NCI-H2196 treated with DMSO at 0.1 percent for 48 hours (cell line): ENCODE measurements around the gene SLC16A7.
"Not testable (repeated sequence)": the region's sequence is repeated elsewhere in the genome, so short reads cannot be mapped to it uniquely, and the experiment has no call there.

Experiments
- DNase-seq: peaks from one replicate; lab custom pipeline; 2025; ENCODE audit not compliant: unreplicated experiment; lab: John Stamatoyannopoulos, UW

Gene SLC16A7, protein sequence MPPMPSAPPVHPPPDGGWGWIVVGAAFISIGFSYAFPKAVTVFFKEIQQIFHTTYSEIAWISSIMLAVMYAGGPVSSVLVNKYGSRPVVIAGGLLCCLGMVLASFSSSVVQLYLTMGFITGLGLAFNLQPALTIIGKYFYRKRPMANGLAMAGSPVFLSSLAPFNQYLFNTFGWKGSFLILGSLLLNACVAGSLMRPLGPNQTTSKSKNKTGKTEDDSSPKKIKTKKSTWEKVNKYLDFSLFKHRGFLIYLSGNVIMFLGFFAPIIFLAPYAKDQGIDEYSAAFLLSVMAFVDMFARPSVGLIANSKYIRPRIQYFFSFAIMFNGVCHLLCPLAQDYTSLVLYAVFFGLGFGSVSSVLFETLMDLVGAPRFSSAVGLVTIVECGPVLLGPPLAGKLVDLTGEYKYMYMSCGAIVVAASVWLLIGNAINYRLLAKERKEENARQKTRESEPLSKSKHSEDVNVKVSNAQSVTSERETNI

DNA sequence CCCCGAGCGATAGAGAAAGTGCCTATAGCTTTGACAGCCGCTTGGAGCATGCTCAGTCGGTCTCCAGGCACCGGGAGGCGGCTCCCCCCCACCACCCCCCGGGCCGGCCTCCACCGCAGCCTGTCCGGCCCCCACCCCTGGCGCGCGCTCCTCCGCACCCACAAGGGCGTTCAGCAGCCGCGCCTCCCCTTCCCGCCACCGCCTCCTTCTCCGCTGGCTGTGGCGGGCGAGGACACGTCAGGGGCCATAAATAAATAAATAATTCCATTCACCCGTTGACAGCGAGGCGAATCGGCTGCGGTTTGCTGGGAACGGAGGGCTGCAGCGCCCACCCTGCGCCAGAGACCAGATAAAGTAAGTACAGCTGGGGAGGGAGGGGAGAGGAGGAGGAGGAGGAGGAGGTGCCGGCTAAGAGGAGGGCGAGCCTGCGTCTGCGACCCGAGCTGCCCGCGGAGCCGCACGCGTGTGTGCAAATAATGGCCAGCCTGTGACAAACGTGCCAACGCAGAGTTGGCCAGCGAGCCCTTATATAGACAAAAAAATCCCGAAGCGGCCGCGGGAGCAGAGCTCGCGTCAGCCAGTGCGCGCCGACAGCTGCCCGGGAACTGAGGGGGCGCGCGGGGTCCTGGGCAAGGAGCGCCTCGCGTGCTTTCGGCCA is at the start of gene SLC16A7:
SLC16A7 (plus strand) TSS at position 147 of the 658 bp plus-strand sequence. CDS start 108,773 bp downstream, outside the sequence.
- DNase-seq: peak; percentile 30

DNA sequence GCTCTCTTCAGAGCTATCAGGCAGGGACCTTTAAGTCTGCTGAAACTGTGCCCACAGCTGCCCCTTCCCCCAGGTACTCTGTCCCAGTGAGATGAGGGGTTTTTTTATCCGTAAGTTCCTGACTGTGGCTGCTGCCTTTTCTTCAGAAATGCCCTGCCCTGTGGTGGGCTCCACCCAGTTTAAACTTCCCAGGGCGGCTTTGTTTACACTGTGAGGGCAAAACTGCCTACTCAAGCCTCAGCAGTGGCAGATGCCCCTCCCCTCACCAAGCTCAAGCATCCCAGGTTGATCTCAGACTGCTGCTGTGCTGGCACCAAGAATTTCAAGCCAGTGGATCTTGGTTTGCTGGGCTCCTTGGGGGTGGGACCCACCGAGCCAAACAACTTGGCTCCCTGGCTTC is 46.9 kb upstream of the SLC16A7 start:
- no peak for DNase-seq

DNA sequence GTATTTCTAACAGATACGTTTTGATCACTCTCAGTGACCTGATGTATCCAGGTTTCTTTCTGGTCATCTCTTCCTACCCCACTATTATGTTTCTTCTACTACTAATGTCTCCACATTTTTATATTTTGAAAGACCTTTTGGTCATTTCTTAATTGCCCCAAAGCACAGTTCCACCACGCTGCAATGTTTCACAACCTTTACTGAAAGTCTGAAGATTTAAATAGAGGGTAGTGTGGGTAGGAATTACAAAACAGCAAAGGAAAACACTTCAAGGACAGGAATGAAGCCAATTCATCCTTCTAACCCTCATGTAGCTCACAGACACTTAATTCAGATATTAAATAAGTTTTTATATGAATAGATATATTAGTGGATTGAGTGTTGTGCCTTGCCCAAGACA is 36.1 kb upstream of the SLC16A7 start:
- DNase-seq: no peak

- DNase-seq: no peak
Measured at GRCh38 chr12:59570145-59570544, 25.7 kb upstream of the SLC16A7 start.

- no peak for DNase-seq
Measured at GRCh38 chr12:59574406-59574805, 21.4 kb upstream of the SLC16A7 start.

DNA sequence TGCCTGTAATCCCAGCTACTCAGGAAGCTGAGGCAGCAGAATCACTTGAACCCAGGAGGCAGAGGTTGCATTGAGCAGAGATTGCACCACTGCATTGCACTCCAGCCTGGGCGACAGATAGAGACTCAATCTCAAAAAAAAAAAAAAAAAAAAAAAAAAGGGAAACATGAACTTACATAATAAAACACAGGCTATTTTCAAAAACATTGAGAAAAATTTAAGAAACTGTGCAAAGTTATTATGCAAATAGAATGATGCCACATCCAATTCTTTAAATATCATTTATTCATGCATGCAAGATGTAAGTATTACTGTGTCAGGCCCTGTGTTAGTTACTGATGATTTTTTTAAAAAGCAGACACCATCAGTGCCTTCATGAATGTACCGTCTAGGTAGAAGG is 20.0 kb upstream of the SLC16A7 start:
- no peak for DNase-seq

- no peak for DNase-seq
Measured at GRCh38 chr12:59578254-59578653, 17.6 kb upstream of the SLC16A7 start.

DNA sequence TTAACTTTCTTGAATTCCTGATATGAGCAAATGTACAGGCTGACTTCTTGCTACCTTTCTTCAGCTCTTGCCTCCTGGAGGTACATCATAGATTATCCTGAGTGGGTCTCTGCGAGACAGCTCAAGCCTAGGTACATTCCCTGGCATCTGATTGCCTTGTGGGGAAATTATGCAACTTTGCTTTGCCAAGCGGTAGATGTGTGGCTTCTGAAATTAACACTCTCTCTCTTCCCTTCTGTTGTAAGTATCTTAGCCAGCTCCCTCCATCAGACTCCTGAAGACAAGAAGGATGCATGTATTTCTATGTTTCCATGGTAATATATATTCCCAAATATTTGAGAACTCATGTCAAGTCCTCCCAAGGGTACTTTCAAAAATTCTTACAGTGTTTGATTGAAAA is 16.2 kb upstream of the SLC16A7 start:
- no peak for DNase-seq

DNA sequence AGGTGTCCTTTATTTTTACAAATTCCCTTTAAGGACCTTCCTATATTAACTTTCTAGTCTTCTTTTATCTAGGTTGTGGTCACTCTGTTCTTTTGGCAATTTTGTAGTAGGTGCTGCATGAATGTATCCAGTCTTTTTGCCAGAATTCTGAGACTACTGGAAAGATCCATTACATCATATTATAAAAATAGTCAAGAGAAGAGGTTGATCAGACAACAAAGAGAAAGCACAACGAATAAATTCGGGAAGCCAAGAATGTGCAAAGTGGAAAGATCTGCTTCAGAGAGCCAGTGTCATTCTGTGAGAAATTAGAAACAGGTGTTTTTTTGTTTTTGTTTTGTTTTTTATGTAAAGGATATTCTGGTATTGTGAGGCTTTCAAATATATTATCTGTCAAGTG is 15.8 kb upstream of the SLC16A7 start:
- no peak for DNase-seq

- DNase-seq: no peak
Measured at GRCh38 chr12:59583003-59583712, 12.7 kb upstream of the SLC16A7 start.

- DNase-seq: no peak
Measured at GRCh38 chr12:59587710-59588109, 8.1 kb upstream of the SLC16A7 start.

DNA sequence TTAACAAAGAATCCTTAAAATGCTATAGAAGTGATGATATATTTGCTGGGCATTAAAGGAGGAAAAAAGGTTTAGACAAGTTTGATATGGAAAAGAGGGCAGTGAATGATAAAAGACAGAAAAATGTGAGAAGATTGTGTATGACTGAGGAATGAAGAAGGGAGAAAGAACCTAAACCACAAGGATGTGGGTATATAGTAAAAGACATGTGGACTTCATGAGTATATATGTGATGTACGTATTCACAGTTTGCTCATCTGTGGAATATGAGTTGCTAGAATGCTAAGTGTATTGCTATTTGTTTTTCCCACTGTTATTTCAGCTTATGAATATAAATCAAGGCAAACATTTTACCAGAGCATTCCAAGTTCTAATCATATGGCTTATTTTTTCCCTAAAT is 2.1 kb upstream of the SLC16A7 start:
- no peak for DNase-seq

- no peak for DNase-seq
Measured at GRCh38 chr12:59594943-59595500, 807 bp upstream of the SLC16A7 start.

GRCh38 chr12:59595565-59595882 is 305 bp upstream of the SLC16A7 start:
- no peak for DNase-seq

DNA sequence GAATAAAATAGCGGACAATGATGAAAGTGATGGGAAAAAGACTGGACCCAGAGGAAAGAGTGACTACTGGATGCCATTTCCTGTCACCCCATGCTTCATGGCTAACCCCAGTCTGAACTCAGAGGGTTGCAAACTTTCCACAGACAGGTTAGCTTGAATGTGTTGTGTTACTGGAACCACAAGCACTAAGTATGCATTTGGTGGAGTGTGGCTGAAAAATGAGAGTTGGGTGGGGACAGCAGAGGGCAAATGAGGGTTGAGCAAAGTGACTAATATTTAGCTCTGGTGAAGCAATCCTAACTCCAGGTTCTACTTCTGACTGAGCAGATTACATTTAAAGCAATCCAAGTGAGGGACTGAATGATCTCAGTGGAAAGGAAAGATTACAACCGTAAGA is 1.6 kb downstream of the SLC16A7 start:
- DNase-seq: no peak

DNA sequence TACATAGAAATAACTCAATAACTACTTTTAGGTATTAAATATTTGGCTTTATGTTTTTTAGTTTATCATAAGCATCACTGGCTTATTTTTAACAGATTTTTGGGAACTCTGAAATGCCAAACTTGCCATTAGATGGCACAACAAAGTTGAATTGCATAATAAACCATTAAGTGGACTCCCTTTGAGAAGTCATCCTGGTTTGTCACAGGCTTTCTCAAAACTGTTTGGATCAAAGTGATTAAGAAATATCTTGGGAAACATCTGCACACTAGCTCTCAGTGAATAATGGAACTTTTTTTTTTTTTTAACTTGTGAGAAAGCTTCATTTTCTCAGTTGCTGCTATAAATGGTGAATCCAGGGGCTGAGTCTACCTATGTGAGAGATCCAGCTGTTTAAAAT is 4.3 kb downstream of the SLC16A7 start:
- DNase-seq: no peak

GRCh38 chr12:59603754-59604153 is 7.9 kb downstream of the SLC16A7 start:
- no peak for DNase-seq

DNA sequence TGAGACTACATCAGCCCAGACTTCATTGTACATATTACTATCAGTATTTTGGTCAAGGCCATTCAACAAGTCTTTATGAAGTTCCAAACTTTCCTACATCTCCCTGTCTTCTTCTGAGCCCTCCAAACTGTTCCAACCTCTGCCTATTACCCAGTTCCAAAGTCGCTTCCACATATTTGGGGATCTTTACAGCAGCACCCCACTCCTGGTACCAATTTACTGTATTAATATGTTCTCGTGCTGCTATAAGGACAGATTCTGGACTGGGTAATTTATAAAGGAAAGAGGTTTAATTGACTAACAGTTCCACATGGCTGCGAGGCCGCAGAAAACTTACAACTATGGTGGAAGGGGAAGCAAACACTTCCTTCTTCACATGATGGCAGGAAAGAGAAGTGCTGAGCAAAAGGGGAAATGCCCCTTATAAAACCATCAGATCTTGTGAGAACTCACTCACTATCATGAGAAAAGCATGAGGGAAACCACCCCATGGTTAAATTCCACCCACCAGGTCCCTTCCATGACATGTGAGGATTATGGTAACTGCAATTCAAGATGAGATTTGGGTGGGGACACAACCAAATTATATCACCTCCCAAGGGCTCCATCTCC is 17.1 kb downstream of the SLC16A7 start:
- not testable (repeated sequence) for DNase-seq

DNA sequence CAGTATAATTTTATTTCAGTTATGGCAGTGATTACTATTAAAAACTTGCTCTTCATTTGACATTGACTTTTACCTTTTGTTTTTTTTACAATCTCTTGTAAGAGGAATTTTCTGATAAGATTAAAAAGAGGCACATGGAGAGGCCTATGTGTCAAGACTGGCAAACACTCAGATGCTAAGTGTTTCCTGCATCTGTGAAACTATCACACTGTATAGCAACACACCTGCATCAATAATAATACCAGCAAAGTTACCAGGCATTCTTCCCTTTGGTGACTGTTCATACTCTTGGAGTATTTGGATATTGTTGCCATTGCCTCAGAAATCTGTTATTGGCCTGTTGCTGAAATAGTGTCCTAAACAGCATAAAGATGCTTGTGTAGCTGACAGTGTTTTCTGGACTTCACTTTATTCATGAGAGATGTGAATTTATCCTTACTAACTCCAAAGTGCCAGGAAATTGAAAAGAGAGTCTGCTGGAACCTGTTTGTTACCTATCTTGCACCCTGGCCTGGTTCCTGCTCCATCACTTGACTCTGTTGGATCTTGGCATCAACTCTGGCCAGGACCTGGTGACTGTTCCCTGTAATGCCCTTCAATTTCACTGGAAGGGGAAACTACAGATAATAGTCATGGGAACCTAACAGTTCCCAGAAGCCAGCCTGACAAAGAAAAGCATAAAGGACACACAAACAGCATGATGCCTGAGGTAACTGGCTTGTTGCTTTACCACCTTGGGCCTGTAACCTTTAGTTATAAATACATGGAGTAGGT is 19.8 kb downstream of the SLC16A7 start:
- DNase-seq: no peak

DNA sequence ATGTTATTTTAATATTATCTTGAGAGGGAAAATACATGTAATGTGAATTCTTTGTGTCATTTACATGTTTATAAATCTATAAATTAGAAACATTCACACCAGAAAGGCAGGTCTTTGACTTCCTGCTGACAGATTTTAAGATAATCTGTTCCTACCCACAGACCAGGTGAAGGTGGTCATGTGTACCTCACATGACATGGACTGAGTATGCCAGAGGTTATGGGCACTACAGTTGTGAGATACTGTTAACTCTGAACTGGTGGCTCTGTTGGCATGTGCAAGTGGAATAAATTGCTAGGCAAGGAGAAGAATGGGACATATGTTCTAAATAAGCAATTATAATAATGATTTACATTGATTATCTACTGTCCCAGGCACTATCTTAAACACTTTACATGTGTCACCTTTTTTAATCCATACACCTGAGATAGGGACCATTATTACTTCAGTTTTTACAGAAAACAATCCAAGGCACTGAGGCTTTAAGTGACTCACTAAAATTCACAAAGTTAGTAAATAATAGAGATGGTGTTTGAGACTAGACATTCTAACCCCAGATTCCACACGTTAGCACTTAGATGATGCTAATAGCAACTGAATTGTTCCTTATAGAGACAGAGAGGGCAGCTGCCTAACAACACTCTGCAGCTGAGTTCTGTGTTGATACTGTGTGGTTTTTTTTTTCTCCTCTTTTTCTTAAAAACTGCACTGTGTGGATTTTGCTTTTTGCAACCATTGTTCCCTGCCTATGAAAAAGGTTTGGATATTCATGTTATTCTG is 23.8 kb downstream of the SLC16A7 start:
- no peak for DNase-seq
